ENCODE measurements around the gene AZGP1.
"Not testable (repeated sequence)": the region's sequence is repeated elsewhere in the genome, so short reads cannot be mapped to it uniquely, and the experiment has no call there.

DNA sequence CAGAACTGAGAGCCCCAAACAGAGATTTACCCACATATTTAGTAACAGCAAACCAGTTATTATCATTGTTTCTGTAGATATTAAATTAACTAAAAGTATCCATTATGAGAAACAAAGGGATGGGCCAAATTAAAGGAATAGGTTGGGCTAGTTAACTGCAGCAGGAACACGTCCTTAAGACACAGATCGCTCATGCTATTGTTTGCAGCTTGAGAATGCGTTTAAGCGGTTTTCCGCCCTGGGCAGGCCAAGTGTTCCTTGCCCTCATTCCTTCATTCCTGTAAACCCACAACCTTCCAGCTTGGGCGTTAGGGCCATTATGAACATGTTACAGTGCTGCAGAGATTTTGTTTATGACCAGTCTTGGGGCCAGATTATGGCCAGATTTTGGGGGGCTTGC lies 25.0 kb downstream of the AZGP1 start:
- TF ChIP-seq TCF12 (IDR thresholded peaks at IDR 0.05); POLR2AphosphoS5 (IDR thresholded peaks at IDR 0.05; ENCODE audit: low read depth, low read length); FOXM1 (IDR thresholded peaks at IDR 0.05; ENCODE audit: low read depth); FOSL2 (IDR thresholded peaks at IDR 0.05; ENCODE audit: borderline replicate concordance, low read depth): not testable (repeated sequence)
- TF ChIP-seq, protein P1, sequence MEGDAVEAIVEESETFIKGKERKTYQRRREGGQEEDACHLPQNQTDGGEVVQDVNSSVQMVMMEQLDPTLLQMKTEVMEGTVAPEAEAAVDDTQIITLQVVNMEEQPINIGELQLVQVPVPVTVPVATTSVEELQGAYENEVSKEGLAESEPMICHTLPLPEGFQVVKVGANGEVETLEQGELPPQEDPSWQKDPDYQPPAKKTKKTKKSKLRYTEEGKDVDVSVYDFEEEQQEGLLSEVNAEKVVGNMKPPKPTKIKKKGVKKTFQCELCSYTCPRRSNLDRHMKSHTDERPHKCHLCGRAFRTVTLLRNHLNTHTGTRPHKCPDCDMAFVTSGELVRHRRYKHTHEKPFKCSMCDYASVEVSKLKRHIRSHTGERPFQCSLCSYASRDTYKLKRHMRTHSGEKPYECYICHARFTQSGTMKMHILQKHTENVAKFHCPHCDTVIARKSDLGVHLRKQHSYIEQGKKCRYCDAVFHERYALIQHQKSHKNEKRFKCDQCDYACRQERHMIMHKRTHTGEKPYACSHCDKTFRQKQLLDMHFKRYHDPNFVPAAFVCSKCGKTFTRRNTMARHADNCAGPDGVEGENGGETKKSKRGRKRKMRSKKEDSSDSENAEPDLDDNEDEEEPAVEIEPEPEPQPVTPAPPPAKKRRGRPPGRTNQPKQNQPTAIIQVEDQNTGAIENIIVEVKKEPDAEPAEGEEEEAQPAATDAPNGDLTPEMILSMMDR (IDR thresholded peaks at IDR 0.05), result not testable (repeated sequence)

Measured in SK-N-SH (cell line).